Mammary epithelial cell (primary cell): Measurements from ENCODE around the gene AKAP13.

Experiments used
- CTCF ChIP-seq, 2 donors: IDR thresholded peaks in 1 of 2; conservative IDR thresholded peaks in 1 of 2; 2 replicates each; pipeline ENCODE4 v1.5.1; 2011 to 2012; ENCODE audit warnings: inconsistent platforms in 2 of 2, low read length in 2 of 2, mild to moderate bottlenecking in 2 of 2, control low read depth in 1 of 2, low read depth in 1 of 2; ENCODE audit not compliant: insufficient read depth in 1 of 2; ENCODE audit errors: extremely low read depth in 1 of 2
- EZH2 ChIP-seq: IDR thresholded peaks from 2 replicates; pipeline ENCODE4 v1.6.1; 2012; ENCODE audit warnings: low read length, inconsistent platforms, borderline replicate concordance

- TF ChIP-seq CTCF (conservative IDR thresholded peaks at IDR 0.05 in 1 of 2, IDR thresholded peaks at IDR 0.05 in 1 of 2; ENCODE audit: extremely low read depth in 1 of 2, insufficient read depth in 1 of 2, low read depth in 1 of 2, low read length in 2 of 2), result no peak
- no peak for TF ChIP-seq EZH2
Measured at GRCh38 chr15:85624291-85624801, 243.9 kb downstream of the AKAP13 start.
